ENCODE results near the gene SEMA4G.

DNA sequence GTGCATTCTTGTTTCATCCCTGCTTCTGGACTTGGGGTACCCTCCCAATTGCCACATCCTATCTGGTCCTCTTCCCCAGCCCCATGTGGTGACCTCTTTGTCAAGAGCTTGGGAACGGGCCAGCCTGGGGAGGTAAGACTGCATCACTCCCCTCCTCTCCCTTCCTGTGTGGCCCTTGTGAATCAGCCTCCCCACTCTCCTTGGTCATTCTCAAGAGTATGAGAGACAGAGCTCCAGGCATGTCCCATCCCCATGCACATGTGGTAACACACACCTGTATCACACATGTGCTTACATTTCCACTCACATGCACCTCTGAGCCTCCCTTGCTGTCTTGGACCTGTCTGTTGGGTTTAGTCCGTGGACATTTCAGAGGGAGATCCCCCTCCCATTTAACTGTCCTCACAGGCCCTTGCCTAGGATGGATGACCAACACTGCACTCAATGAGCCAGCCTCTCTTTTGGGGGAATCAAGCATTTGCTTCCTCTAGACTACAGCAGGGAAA, 15.4 kb downstream of the SEMA4G start:
- TF ChIP-seq, protein P1, sequence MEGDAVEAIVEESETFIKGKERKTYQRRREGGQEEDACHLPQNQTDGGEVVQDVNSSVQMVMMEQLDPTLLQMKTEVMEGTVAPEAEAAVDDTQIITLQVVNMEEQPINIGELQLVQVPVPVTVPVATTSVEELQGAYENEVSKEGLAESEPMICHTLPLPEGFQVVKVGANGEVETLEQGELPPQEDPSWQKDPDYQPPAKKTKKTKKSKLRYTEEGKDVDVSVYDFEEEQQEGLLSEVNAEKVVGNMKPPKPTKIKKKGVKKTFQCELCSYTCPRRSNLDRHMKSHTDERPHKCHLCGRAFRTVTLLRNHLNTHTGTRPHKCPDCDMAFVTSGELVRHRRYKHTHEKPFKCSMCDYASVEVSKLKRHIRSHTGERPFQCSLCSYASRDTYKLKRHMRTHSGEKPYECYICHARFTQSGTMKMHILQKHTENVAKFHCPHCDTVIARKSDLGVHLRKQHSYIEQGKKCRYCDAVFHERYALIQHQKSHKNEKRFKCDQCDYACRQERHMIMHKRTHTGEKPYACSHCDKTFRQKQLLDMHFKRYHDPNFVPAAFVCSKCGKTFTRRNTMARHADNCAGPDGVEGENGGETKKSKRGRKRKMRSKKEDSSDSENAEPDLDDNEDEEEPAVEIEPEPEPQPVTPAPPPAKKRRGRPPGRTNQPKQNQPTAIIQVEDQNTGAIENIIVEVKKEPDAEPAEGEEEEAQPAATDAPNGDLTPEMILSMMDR (IDR thresholded peaks at IDR 0.05) = no peak
- no peak for TF ChIP-seq ZFX (IDR thresholded peaks at IDR 0.05; ENCODE audit: borderline replicate concordance)

Measured in 22Rv1 (cell line).